Mucosa of descending colon (tissue), 3 donors: ENCODE measurements around the gene VCX3A. TPM values are rescaled to one million over a fixed set of nuclear protein-coding genes. Genes with fewer than 3 reads are reported as not detected.
"Not testable (repeated sequence)": the region's sequence is repeated elsewhere in the genome, so short reads cannot be mapped to it uniquely, and the experiment has no call there.

Experiments
- ATAC-seq: fragments of 200-7000 bp; cut with Tn5 transposase; one replicate; pipeline ENCODE4 v1.9.1; 2020; ENCODE audit warnings: mild to moderate bottlenecking, moderate library complexity
- DNase-seq, 3 donors: peaks; one replicate each; pipeline ENCODE4 v3.0.0-alpha.2; 2020
- H3K36me3 ChIP-seq: fragments of 200-600 bp; one replicate; pipeline ENCODE4 v1.8.0; 2021; ENCODE audit warnings: low read depth, mild to moderate bottlenecking
- H3K4me1 ChIP-seq: fragments of 200-600 bp; one replicate; pipeline ENCODE4 v1.8.0; 2021; ENCODE audit warnings: low read depth, mild to moderate bottlenecking
- H3K4me3 ChIP-seq: fragments of 200-600 bp; one replicate; pipeline ENCODE4 v1.8.0; 2021; ENCODE audit warnings: mild to moderate bottlenecking
- H3K9me3 ChIP-seq: fragments of 200-600 bp; one replicate; pipeline ENCODE4 v1.8.0; 2021; ENCODE audit warnings: mild to moderate bottlenecking
- intact Hi-C, 2 donors: fragments of 100-400 bp; cut with DNase I in 1 of 2; cut with micrococcal nuclease in 1 of 2; formaldehyde crosslinking; loops; one replicate each; pipeline versions ENCODE4 v1.11.0 to v1.11.1; 2022; cut with DNase I, micrococcal nuclease
- long read RNA-seq, 2 donors: library from polyadenylated mRNA; unstranded; transcript quantifications; one replicate each; pipeline ENCODE4 v2.0.0, GENCODE V29; 2019 to 2021
- total RNA-seq, 3 donors: library from RNA; stranded (reverse); fragmentation: NEBNext Ultra II Directional in 2 of 3; extraction: Animal tissue kit (Norgen Biotek cat#: 25700) in 2 of 3; gene quantifications; one replicate each; pipeline versions ENCODE4 v1.2.1 to v1.2.4, GENCODE V29; 2021 to 2023
- TF ChIP-seq, protein P1 (sequence below): fragments of 200-600 bp; IDR thresholded peaks from one replicate; pipeline ENCODE4 v1.8.0; 2022; ENCODE audit warnings: antibody characterized with exemption, mild to moderate bottlenecking
- donor health status: DM: no; HTN: no; CAD: no; lungs with moderate emphysema.
- donor health status: DM: no; HTN: no; CAD: no.
- donor health status: DM: no; HTN: yes; CAD: no.

VCX3A gene
- total RNA-seq, result not detected
- long read RNA-seq, donor 1, result 0 reads
- long read RNA-seq, donor 2, result 0 reads

DNA sequence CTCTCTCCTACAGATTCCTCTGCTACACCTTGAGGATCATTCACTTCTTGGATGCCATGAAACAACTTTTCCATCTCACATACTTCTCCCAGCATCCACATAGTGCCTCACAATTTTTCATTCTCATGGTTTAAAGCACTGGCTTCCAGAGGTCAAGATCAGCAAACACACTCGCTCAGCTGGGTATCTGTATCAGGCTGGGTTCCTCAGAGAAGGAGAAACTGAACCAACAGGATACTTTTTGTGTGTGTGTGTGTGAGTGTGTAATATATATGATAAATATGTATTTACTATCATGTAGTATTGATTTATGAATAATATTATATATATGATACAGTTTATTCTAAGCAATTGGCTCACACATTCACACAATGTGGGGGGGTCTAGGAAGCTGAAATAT is at the start of gene VCX3A:
TSS of gene VCX3A (minus strand) at position 101 of the 400 bp plus-strand sequence. CDS start 621 bp downstream, outside the sequence.
- H3K36me3 ChIP-seq, H3K4me3 ChIP-seq, H3K4me1 ChIP-seq, H3K9me3 ChIP-seq, intact Hi-C loops, DNase-seq, ATAC-seq: not testable (repeated sequence)

DNA sequence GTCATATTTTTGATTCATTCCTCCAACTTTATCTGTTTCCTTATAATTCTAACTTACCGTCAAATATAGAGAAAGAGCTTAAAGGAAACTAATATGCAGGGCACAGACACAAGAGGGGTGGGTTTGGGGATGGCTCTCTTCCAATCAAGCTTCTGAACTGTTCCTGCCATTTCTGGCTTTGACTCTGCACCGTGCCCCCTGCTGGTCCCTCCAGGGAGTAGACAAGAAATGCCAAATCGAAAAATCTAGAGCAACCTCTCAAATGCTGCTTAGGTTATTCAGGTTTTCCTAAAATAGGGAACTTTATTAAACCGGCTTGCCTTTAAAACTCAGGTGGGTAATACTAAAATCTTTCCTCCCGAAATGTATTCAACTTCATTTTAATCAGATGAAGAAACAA is 39.8 kb upstream of the VCX3A start:
- H3K9me3 ChIP-seq, result no peaks in the 10 kb centered on the region
- H3K36me3 ChIP-seq, result no peaks in the 10 kb centered on the region
- TF ChIP-seq, protein P1, sequence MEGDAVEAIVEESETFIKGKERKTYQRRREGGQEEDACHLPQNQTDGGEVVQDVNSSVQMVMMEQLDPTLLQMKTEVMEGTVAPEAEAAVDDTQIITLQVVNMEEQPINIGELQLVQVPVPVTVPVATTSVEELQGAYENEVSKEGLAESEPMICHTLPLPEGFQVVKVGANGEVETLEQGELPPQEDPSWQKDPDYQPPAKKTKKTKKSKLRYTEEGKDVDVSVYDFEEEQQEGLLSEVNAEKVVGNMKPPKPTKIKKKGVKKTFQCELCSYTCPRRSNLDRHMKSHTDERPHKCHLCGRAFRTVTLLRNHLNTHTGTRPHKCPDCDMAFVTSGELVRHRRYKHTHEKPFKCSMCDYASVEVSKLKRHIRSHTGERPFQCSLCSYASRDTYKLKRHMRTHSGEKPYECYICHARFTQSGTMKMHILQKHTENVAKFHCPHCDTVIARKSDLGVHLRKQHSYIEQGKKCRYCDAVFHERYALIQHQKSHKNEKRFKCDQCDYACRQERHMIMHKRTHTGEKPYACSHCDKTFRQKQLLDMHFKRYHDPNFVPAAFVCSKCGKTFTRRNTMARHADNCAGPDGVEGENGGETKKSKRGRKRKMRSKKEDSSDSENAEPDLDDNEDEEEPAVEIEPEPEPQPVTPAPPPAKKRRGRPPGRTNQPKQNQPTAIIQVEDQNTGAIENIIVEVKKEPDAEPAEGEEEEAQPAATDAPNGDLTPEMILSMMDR, result no peak
- H3K4me3 ChIP-seq, result no peak overlapping the region
- no peak for ATAC-seq
- no peaks in the 10 kb centered on the region for H3K4me1 ChIP-seq
- intact Hi-C loops, result no loop called here
- no peak for DNase-seq

DNA sequence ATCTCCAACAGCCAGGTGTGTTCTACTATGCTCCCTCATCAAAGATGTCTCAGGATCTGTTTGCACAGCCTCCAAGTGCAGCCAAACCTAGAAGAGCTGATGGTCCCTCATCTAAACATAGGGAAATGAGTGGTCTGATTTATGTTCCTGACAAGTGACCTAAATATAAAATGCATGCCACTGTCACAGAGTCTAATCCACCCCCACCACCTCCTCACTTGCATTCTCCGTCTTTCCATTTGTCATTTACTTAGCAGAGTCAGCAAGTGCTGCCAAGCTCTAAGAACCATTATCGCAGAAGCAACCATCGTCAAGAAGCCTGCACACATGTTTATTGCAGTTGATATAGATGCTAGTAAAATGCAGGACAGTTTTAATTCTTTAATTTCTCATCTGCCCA is 33.1 kb upstream of the VCX3A start:
- intact Hi-C loops, result no loop called here

DNA sequence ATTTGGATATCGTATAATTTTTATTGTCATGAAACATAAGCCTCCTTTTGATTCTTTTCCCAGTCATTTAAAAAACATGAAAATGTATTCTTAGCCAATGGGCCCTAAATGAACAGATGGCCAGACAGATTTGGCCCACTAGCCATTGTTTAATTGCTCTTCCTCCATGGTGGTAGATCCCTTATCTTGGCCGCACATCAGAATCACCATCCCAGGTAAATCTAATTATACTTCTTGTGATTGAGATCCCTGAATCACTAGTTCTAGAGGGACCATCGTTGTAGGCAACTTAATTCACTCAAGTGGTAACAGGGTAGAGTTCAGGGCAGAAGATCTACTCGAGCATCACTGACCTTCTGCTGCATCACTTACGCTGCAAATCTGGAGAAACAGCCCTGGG is 24.1 kb upstream of the VCX3A start:
- Histone ChIP-seq H3K4me3 (no peak overlapping the region), H3K4me1 (no peaks in the 10 kb centered on the region), H3K36me3 (no peaks in the 10 kb centered on the region), H3K9me3 (no peaks in the 10 kb centered on the region)
- TF ChIP-seq, protein P1, result no peak
- intact Hi-C loops, result no loop called here
- DNase-seq, result no peak
- ATAC-seq, result no peak

More for the DNA sequence above, 33.1 kb upstream of the VCX3A start:
- DNase-seq, result no peak
- H3K4me3 ChIP-seq, result no peak overlapping the region
- H3K9me3 ChIP-seq, result no peaks in the 10 kb centered on the region
- no peak for ATAC-seq
- H3K36me3 ChIP-seq, result no peaks in the 10 kb centered on the region
- TF ChIP-seq, protein P1, result no peak
- H3K4me1 ChIP-seq, result no peaks in the 10 kb centered on the region

DNA sequence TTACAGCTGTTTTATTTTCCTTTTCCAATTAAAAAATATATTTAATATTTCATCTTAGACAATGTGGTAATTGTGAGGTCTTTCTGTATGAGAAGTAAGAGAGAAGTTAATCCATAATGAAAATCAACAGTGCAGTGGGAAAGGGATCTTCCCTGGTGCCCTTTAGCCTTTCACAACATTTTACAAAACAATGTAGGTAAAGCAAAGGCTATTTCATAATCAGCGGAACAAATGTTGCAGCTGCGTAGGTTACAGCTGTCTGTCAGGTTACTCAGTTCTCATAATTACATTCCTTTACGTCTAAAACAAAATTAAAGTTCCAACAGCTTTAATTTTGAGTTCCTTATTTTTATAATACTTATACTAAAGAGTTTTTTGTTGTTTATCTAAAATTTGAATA is 22.8 kb upstream of the VCX3A start:
- intact Hi-C loops, result no loop called here
- TF ChIP-seq, protein P1, result no peak

DNA sequence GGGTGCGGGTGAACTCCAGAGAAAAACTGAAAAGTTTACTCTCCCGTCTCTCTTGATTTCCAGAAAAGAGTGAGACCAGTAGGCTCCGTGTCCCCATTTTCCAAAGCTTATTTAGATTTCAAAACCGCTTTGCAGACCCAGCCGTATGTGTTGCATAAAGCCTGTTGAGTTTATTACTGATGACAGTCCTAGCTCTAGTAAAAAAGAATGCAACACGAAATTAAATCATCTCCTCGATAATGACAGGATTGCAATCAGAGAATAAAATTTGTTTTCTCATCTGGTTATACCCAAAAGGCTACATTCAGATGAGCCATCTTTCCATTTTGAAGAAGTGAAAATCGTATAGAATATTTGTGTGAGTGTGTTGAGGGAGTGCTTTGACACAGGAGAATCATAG is 16.1 kb upstream of the VCX3A start:
- Histone ChIP-seq H3K36me3 (no peaks in the 10 kb centered on the region), H3K4me1 (no peaks in the 10 kb centered on the region), H3K9me3 (no peaks in the 10 kb centered on the region), H3K4me3 (no peak overlapping the region)
- intact Hi-C loops, result no loop called here
- ATAC-seq (no peak), DNase-seq (no peak)
- TF ChIP-seq, protein P1, result no peak

More for the DNA sequence above, 22.8 kb upstream of the VCX3A start:
- Histone ChIP-seq H3K4me3 (no peak overlapping the region), H3K9me3 (no peaks in the 10 kb centered on the region), H3K36me3 (no peaks in the 10 kb centered on the region), H3K4me1 (no peaks in the 10 kb centered on the region)
- no peak for ATAC-seq
- no peak for DNase-seq
